T-helper 17 cell (primary cell): ENCODE results near the gene BCL2A1. TPM values are rescaled to one million over a fixed set of nuclear protein-coding genes. Genes with fewer than 3 reads are reported as not detected.

ENCODE experiments used
- ATAC-seq: fragments of 150-1000 bp; cut with Tn5 transposase; 2 replicates; pipeline ENCODE4 v1.10.0; 2021; ENCODE audit warnings: mild to moderate bottlenecking, moderate library complexity
- DNase-seq, 3 donors: peaks; one replicate each; pipeline versions ENCODE4 v3.0.0 to v3.0.0-alpha.2; 2020 to 2021
- H3K9me3 ChIP-seq: one replicate; pipeline ENCODE4 v1.7.0; 2013; ENCODE audit warnings: low read length, mild to moderate bottlenecking; ENCODE audit not compliant: control insufficient read depth, poor library complexity, severe bottlenecking
- H3K27ac Mint-ChIP-seq: one replicate; pipeline ENCODE4 v1.8.0; 2022; ENCODE audit warnings: mild to moderate bottlenecking, moderate library complexity, mixed read lengths
- H3K27me3 Mint-ChIP-seq: one replicate; pipeline ENCODE4 v1.8.0; 2022; ENCODE audit warnings: mixed read lengths
- H3K36me3 Mint-ChIP-seq: one replicate; pipeline ENCODE4 v1.8.0; 2022; ENCODE audit warnings: low read depth, mixed read lengths
- H3K4me1 Mint-ChIP-seq: one replicate; pipeline ENCODE4 v1.8.0; 2022; ENCODE audit warnings: mild to moderate bottlenecking, mixed read lengths
- H3K4me3 Mint-ChIP-seq: one replicate; pipeline ENCODE4 v1.8.0; 2022; ENCODE audit warnings: mild to moderate bottlenecking, moderate library complexity, mixed read lengths
- total RNA-seq, 4 donors: library from RNA in 2 of 4; stranded (reverse) in 2 of 4; gene quantifications; one replicate each; pipeline ENCODE4 v1.2.3 and lab custom pipeline; 2022 to 2026

The BCL2A1 gene
- total RNA-seq, 2 donors from 2014 or later = 23.3 to 27.0 TPM

DNA sequence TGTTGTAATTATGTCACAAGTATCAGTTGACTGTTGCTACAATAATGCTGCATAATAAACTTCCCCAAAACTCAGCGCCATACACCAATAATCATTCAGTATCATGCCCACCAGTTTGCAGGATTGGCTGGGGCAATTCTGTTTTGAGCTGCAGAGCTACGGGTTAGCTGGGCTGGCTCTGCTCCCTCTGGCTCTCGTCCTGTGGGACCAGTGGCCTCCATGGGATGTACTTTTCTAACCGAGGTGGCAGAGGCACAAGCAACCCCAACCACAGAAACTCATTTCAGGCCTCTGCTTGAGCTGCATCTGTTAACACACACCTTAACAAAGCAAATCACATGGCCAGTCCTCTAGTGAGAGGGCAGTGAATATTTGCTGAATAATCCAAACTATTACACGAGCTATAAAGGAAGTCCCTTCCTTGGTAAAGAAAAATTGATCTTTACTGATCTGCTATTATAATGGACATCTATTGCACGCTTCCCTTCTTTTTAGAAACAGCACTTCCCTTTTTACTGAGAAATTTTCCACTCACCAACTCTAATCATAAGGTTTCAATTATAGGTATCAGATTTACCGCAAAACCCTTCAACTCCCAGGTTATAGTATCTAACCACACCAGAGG, 10.9 kb upstream of the BCL2A1 start:
- ATAC-seq (no peak), DNase-seq (no peak)
- H3K9me3 ChIP-seq = no peaks in the 10 kb centered on the region
- Mint-ChIP-seq H3K27me3 (no peaks in the 10 kb centered on the region), H3K4me1 (peaks cover 8% of the 10 kb centered on the region), H3K27ac (no peak overlapping the region), H3K4me3 (no peak overlapping the region), H3K36me3 (peaks cover 4% of the 10 kb centered on the region)

DNA sequence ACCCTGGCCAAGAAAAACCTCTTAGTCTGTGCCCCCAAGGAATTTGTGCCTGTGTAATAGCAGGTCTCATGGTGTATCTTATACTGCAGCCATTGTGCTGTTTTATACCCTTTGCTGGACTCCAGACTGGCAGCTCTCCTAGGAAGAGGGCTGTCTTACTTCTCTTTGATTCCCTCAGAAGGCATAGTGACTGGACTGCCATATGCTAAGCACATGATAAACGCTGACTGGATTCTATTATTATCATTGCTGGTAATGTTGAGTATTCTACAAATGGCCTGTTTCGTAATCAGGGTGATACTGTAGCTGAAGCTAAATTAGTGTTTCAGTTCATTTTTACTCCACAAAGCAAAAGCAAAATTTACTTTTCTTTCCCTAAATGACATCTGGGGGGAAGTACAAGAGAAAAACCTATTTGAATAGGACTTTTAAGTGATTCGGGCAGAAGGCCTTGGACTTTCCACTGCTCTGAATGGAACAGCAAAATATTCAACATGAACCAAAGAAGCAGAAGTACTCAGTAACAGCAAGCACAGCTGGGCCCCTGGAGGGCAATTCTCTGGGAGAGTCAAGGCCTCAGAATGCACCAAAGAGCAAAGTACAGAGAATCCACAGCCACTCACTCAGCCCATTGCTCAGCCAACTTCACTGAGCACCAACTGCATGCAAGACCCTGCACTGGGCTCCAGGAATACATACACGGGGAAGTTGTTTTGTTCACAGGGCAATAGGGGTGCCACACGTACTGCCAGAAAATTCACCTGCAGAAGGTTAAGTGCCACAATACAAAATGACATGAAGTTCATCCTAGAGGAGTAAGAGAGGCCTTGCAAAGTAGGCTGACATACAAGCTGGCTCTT, 7.9 kb upstream of the BCL2A1 start:
- H3K27me3 Mint-ChIP-seq = no peaks in the 10 kb centered on the region
- peaks cover 8% of the 10 kb centered on the region for H3K4me1 Mint-ChIP-seq
- H3K27ac Mint-ChIP-seq = peak overlapping the region; percentile 39
- peaks cover 4% of the 10 kb centered on the region for H3K36me3 Mint-ChIP-seq
- DNase-seq = no peak
- ATAC-seq = peak; percentile 32
- no peak overlapping the region for H3K4me3 Mint-ChIP-seq
- H3K9me3 ChIP-seq = no peaks in the 10 kb centered on the region

DNA sequence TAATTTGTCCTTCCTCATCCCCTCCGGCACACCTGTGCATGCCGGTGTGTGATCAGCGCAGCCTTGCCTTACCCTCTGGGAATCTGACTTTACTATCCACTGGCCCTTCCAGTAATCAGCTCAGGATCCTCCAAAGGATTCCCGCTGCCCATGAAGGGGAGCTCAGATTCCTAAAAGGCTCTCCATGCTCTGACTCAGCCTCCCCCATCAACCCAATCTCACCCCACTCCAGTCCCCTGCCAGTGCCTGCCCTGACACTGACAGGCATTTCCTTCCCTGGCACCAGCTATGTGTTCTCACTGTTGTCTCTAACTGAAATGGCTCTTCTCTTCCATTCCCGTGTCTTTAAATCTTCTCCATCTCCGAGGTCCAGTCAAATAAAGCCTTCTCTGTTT, 7.3 kb upstream of the BCL2A1 start:
- Mint-ChIP-seq H3K36me3 (peaks cover 4% of the 10 kb centered on the region), H3K27me3 (no peaks in the 10 kb centered on the region), H3K27ac (no peak overlapping the region), H3K4me3 (no peak overlapping the region), H3K4me1 (peaks cover 12% of the 10 kb centered on the region)
- ATAC-seq (no peak), DNase-seq (no peak)
- H3K9me3 ChIP-seq = no peaks in the 10 kb centered on the region

DNA sequence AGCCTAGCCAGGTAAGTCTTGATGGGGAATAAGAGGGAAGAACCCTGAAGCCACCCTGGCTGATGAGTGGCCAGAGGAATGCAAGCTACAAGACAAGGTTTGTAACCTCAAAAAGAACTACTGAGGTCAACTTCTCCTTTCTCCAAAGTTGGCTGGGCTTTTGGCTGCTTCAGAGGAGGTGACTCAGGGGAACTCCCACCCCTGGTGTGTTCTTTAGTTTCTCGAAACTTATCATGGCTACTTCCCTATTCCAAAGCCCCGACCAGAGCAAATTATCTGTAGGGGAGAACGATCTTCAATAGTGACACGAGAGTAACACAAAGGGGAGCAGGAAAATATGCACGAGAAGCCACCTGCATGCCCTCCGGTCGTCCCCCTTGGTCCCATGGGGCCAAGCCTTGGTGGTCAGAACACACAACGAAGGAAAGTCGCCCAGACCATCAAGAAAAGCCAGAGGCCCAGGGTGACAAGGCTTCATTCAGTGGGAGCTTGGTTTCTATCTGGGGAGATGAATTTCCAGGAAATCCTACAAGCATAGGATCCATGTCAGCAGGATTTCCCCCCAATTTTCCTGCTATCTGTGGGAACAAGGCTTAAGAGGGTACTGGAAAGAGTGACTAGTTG, 6.5 kb upstream of the BCL2A1 start:
- Mint-ChIP-seq H3K4me3 (no peak overlapping the region), H3K27ac (no peak overlapping the region)
- no peak for DNase-seq

DNA sequence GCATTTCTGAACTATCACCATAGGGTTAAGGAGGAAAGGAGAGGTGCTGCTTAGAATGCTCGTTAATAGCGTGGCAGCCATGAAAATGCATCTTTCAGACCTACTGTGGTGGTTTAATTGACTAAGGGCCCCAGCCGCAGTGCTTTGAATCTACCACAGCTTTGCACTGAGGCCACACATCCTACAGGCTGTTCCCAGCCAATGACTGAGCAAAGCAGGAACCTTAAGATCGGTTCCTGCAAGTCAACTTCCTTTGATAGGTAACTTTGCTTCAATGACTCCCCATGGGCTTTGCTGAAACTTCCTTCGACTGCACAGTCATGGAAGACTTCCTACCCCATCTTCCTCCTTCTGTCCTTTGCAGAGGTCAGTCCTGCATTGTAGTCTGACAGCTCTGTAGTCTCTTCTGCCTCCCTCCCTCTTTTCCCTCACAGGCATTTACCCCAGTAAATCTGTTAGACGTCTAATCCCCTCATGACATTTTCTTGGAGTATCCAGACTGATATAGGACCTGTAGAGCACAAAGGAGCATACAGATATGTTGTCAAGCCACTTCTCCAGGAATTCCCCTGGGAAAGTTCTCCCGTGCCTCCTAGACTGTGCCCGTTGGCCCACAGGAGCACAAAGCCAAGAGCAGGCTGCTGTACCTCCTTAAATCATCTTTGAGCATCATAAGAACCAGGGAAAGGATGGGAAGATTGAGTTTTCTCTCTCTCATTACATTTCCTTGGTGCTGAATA, 2.6 kb upstream of the BCL2A1 start:
- Mint-ChIP-seq H3K4me3 (no peak overlapping the region), H3K4me1 (peaks cover 22% of the 10 kb centered on the region), H3K27ac (no peak overlapping the region), H3K36me3 (peaks cover 5% of the 10 kb centered on the region), H3K27me3 (no peaks in the 10 kb centered on the region)
- H3K9me3 ChIP-seq = no peaks in the 10 kb centered on the region
- ATAC-seq (no peak), DNase-seq (no peak)

More for the DNA sequence above, 6.5 kb upstream of the BCL2A1 start:
- ATAC-seq = peak; percentile 68
- H3K9me3 ChIP-seq = no peaks in the 10 kb centered on the region
- Mint-ChIP-seq H3K36me3 (peaks cover 4% of the 10 kb centered on the region), H3K4me1 (peaks cover 12% of the 10 kb centered on the region), H3K27me3 (no peaks in the 10 kb centered on the region)

DNA sequence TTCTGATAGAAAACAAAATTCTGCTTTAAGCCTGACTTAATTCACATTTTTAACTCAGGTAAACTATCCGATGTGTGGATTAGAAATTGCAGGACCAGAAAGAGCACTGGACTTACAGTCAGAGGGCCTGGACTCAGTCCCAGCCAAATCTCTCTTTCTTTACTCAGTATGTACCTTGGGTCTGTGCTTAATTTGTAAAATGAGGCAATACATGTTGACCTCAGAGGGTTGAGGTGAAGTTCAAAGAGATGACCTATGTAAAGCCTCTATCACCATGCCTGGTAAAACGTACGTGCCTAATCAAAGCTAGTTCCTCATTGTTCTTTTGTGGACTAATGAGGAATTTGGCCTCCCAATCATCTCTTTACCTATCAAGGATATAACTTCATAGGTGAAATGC, 1.9 kb upstream of the BCL2A1 start:
- no peak for ATAC-seq

DNA sequence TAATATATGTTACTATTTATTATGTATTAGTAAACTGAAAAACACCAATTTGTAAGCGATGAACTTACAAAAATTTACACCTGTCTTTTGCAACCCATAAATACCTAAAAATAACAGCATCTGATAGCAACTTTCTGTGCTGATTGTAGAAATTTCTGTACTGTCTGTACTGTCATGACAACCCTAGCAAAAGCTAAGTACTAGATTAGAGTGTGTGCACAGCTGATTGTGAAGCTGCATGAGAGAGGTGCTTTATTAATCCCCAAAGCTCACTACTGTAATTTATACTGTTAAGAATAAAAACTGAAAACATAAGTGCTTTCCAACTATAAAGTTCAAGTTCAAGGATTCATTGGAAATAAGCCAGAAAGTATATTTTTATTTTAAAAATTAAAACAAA, 815 bp downstream of the BCL2A1 start:
- Mint-ChIP-seq H3K4me3 (peak overlapping the region; percentile 96), H3K4me1 (peaks cover 44% of the 10 kb centered on the region), H3K27ac (peak overlapping the region; percentile 95), H3K27me3 (no peaks in the 10 kb centered on the region), H3K36me3 (peaks cover 6% of the 10 kb centered on the region)
- DNase-seq (no peak), ATAC-seq (no peak)
- H3K9me3 ChIP-seq = no peaks in the 10 kb centered on the region

More for the DNA sequence above, 1.9 kb upstream of the BCL2A1 start:
- no peaks in the 10 kb centered on the region for H3K9me3 ChIP-seq
- no peaks in the 10 kb centered on the region for H3K27me3 Mint-ChIP-seq
- H3K4me3 Mint-ChIP-seq = no peak overlapping the region
- H3K36me3 Mint-ChIP-seq = peaks cover 3% of the 10 kb centered on the region
- H3K4me1 Mint-ChIP-seq = peaks cover 25% of the 10 kb centered on the region
- no peak overlapping the region for H3K27ac Mint-ChIP-seq
- no peak for DNase-seq

DNA sequence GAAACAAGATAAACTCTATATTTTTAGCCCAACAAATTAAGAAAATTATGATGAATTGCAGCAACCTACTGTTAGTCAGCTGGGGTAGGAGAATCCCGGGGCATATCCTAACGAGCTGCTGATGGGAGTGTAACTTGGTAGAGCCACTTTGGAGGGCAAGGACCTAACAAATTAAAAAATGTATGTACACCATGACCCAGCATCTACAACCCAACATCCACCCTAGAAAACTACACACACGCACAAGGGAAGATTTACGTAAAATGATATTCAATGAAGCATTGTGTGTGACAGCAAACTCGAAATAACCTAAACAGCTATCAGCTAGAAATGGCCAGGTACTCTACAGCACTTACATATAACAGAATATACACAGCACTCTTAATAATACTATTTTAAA, 1.9 kb downstream of the BCL2A1 start:
- ATAC-seq (no peak), DNase-seq (no peak)
- Mint-ChIP-seq H3K27ac (peak overlapping the region; percentile 96), H3K27me3 (no peaks in the 10 kb centered on the region), H3K4me3 (peak overlapping the region; percentile 84), H3K4me1 (peaks cover 47% of the 10 kb centered on the region), H3K36me3 (peaks cover 8% of the 10 kb centered on the region)
- H3K9me3 ChIP-seq = no peaks in the 10 kb centered on the region

DNA sequence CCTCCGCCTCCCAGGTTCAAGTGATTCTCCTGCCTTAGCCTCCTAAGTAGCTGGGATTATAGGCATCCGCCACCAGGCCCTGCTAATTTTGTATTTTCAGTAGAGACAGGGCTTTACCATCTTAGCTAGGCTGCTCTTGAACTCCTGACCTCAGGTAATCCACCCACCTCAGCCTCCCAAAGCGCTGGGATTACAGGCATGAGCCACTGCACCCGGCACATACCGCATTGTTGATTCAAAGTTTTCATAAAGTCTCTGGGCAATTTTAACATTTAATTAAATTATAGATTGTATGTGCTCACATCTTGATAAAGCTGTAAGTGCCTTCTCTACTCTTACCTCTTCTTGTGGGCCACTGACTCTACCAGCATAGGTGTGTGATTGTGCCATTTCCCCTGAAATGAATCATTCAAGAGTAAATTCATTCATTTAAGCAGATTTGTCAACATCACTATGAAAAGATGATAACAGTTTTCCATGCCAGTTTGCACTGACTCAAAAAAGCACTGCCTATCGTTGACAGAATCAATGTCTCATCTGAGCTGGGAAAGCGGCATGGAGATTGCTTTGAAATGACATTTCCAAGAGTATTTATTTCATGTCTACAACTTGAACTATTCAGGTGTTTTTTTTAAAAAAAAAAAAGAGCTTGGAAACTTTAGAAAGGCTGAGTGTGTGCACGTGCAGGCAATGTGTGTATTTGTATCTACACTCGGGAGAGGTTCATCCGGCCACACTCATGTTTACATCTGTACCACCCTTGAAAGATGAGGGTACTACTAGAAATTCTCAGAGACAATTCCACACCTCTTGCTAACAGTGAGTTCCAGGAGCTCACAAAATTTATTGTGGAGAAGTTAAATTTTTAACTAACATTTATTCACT, 3.5 kb downstream of the BCL2A1 start:
- ATAC-seq (no peak), DNase-seq (no peak)
- H3K27me3 Mint-ChIP-seq = no peaks in the 10 kb centered on the region
- peak overlapping the region; percentile 96 for H3K27ac Mint-ChIP-seq
- H3K36me3 Mint-ChIP-seq = peaks cover 8% of the 10 kb centered on the region
- H3K4me1 Mint-ChIP-seq = peaks cover 45% of the 10 kb centered on the region
- peak overlapping the region; percentile 84 for H3K4me3 Mint-ChIP-seq
- H3K9me3 ChIP-seq = no peaks in the 10 kb centered on the region

DNA sequence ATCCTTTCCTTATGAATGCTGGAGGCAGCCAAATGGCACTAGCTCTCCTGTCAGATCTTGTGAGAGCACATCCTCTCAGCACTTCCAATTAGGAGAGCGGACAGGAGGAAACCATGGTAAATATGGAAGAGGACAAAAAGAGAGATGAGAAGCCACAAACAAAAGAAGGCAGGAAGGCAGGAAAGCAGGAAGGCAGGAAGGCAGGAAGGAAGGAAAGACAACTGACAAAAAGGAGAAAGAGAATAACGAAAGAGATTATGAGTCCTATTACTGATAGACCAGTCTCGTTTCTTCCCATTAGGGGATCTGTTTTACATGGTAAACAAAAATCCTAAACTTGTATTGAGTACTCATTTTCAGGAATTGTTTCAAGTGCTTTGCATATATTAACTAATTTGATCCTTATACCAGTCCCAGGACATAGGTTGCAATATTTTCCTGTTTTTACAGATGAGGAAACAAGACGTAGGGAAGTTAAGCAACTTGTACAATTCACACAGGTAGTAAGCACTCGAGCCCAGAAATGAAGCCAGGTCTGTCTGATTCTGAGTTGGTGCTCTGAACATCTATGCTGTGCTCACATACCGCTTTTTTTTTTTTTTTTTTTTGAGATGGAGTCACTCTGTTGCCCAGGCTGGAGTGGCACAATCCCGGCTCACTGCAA, 4.2 kb downstream of the BCL2A1 start:
- ATAC-seq (no peak), DNase-seq (no peak)
- no peaks in the 10 kb centered on the region for H3K9me3 ChIP-seq
- H3K27me3 Mint-ChIP-seq = no peaks in the 10 kb centered on the region
- H3K4me3 Mint-ChIP-seq = peak overlapping the region; percentile 91
- H3K36me3 Mint-ChIP-seq = peaks cover 8% of the 10 kb centered on the region
- H3K4me1 Mint-ChIP-seq = peaks cover 45% of the 10 kb centered on the region
- H3K27ac Mint-ChIP-seq = peak overlapping the region; percentile 96

DNA sequence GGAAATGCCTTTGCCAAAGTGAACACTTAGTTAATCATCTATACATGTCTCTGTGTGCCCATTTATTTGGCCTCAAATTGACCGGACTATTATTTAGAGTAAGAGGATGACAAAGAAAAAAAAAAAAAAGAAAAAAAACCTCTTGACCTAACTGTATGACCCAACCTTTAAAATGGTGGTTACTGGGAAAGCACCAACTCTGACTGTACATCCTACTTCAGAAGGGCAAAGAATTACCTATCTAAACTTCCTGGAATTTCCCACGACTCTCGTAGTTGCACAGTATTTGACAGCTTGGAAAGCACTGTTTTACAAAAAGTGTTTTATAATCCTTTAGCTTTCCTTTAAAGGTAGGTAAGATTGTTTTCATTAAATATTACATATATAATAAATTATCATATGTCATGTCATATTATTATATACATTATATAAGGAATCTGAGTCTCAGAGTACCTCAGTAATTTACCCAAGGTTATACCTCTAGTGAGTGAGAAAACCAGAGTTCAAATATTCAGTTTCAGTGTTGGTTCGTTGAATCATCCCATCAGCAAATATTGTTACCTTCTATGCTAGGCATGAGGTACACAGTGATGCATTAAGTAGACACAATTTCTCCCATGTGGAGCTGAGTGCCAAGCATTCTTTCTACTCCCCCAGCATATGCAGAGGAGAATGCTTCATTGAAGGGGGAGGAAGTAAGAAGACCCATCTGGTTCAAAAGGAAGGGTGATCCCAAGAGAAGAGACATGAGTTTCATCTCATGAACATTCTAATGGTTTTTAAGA, 5.0 kb downstream of the BCL2A1 start:
- H3K9me3 ChIP-seq = no peaks in the 10 kb centered on the region
- Mint-ChIP-seq H3K36me3 (peaks cover 8% of the 10 kb centered on the region), H3K27ac (peak overlapping the region; percentile 96), H3K4me3 (peak overlapping the region; percentile 91), H3K4me1 (peaks cover 39% of the 10 kb centered on the region), H3K27me3 (no peaks in the 10 kb centered on the region)
- DNase-seq (no peak), ATAC-seq (peak; percentile 74)
